Endothelial cell (in vitro differentiated cells): Measurements from ENCODE around the gene DZIP1. TPM values are rescaled to one million over a fixed set of nuclear protein-coding genes. Genes with fewer than 3 reads are reported as not detected.
"Not testable (repeated sequence)": the region's sequence is repeated elsewhere in the genome, so short reads cannot be mapped to it uniquely, and the experiment has no call there.

Experiments
- DNase-seq: peaks from one replicate; pipeline ENCODE4 v3.0.0; 2021; ENCODE audit warnings: low spot score
- H3K27ac Mint-ChIP-seq: one replicate; pipeline ENCODE4 v1.8.0; 2021; ENCODE audit warnings: mixed read lengths, inconsistent platforms; ENCODE audit not compliant: unreplicated experiment
- H3K27me3 Mint-ChIP-seq: one replicate; pipeline ENCODE4 v1.8.0; 2021; ENCODE audit warnings: mild to moderate bottlenecking, moderate library complexity, mixed read lengths, inconsistent platforms; ENCODE audit not compliant: unreplicated experiment
- H3K36me3 Mint-ChIP-seq: one replicate; pipeline ENCODE4 v1.8.0; 2021; ENCODE audit warnings: mild to moderate bottlenecking, low read depth, mixed read lengths, inconsistent platforms; ENCODE audit not compliant: unreplicated experiment
- H3K4me1 Mint-ChIP-seq: one replicate; pipeline ENCODE4 v1.8.0; 2021; ENCODE audit warnings: mild to moderate bottlenecking, mixed read lengths, inconsistent platforms; ENCODE audit not compliant: unreplicated experiment
- H3K4me3 Mint-ChIP-seq: one replicate; pipeline ENCODE4 v1.8.0; 2021; ENCODE audit warnings: mild to moderate bottlenecking, mixed read lengths, inconsistent platforms; ENCODE audit not compliant: unreplicated experiment
- H3K9me3 Mint-ChIP-seq: one replicate; pipeline ENCODE4 v1.8.0; 2021; ENCODE audit warnings: mixed read lengths, inconsistent platforms; ENCODE audit not compliant: unreplicated experiment
- CTCF ChIP-seq: fragments of 200-600 bp; sonication (generic); IDR thresholded peaks from one replicate; pipeline ENCODE4 v1.5.0; 2021; ENCODE audit warnings: antibody characterized with exemption; ENCODE audit not compliant: unreplicated experiment
- total RNA-seq: library from RNA; stranded (reverse); fragmentation: NEBNext Ultra II Directional; extraction: Animal tissue kit (Norgen Biotek cat#: 25700); gene quantifications from one replicate; pipeline ENCODE4 v1.2.1, GENCODE V29; 2021; ENCODE audit not compliant: unreplicated experiment

Gene DZIP1
- total RNA-seq, 1 donor from 2014 or later: 39.7 TPM

- H3K4me1 Mint-ChIP-seq: peaks cover 12% of the 10 kb centered on the region
- no peak for TF ChIP-seq CTCF
- DNase-seq: no peak
Observed at GRCh38 chr13:95573221-95573620, 71.3 kb downstream of the DZIP1 start.

GRCh38 chr13:95571941-95572340 lies 72.6 kb downstream of the DZIP1 start:
- Mint-ChIP-seq H3K27ac (no peak overlapping the region), H3K4me1 (peaks cover 12% of the 10 kb centered on the region), H3K27me3 (peaks cover 1% of the 10 kb centered on the region), H3K9me3 (no peaks in the 10 kb centered on the region), H3K36me3 (no peaks in the 10 kb centered on the region), H3K4me3 (no peak overlapping the region)
- no peak for DNase-seq
- no peak for TF ChIP-seq CTCF

More at GRCh38 chr13:95573221-95573620, 71.3 kb downstream of the DZIP1 start:
- Mint-ChIP-seq H3K4me3 (no peak overlapping the region), H3K9me3 (no peaks in the 10 kb centered on the region), H3K36me3 (no peaks in the 10 kb centered on the region), H3K27me3 (peaks cover 1% of the 10 kb centered on the region), H3K27ac (no peak overlapping the region)

GRCh38 chr13:95570016-95570415 lies 74.5 kb downstream of the DZIP1 start:
- H3K27ac Mint-ChIP-seq: no peak overlapping the region
- no peak for DNase-seq
- no peak overlapping the region for H3K4me3 Mint-ChIP-seq
- no peaks in the 10 kb centered on the region for H3K36me3 Mint-ChIP-seq
- TF ChIP-seq CTCF: no peak
- H3K4me1 Mint-ChIP-seq: peaks cover 2% of the 10 kb centered on the region
- H3K9me3 Mint-ChIP-seq: no peaks in the 10 kb centered on the region
- peaks cover 2% of the 10 kb centered on the region for H3K27me3 Mint-ChIP-seq

GRCh38 chr13:95568131-95568530 lies 76.4 kb downstream of the DZIP1 start:
- Mint-ChIP-seq H3K4me3 (no peak overlapping the region), H3K4me1 (peaks cover 2% of the 10 kb centered on the region), H3K27ac (no peak overlapping the region), H3K9me3 (no peaks in the 10 kb centered on the region), H3K36me3 (no peaks in the 10 kb centered on the region), H3K27me3 (peaks cover 2% of the 10 kb centered on the region)
- TF ChIP-seq CTCF: no peak
- DNase-seq: no peak

- H3K36me3 Mint-ChIP-seq, DNase-seq, H3K27ac Mint-ChIP-seq, H3K27me3 Mint-ChIP-seq, H3K4me3 Mint-ChIP-seq, H3K4me1 Mint-ChIP-seq, H3K9me3 Mint-ChIP-seq: not testable (repeated sequence)
Observed at GRCh38 chr13:95565758-95566157, 78.7 kb downstream of the DZIP1 start.
